OCI-LY3 (cell line): ENCODE results near the gene LLGL1.

Source experiments
- CTCF ChIP-seq: fragments of 200-600, 300-600 bp; sonication (generic); IDR thresholded peaks from 2 replicates; pipeline ENCODE4 v1.5.1; 2014; ENCODE audit warnings: antibody characterized with exemption, low read length, low read depth
- EZH2phosphoT487 ChIP-seq: fragments of 200-600 bp; shearing (Covaris generic); IDR thresholded peaks from 2 replicates; pipeline ENCODE4 v1.6.1; 2018; ENCODE audit warnings: antibody characterized with exemption, mixed run types, low read depth

GRCh38 chr17:18229254-18229653, 3.8 kb downstream of the LLGL1 start:
- TF ChIP-seq CTCF: no peak
- TF ChIP-seq EZH2phosphoT487: no peak
